Neural cell (in vitro differentiated cells): ENCODE data around the gene RALGAPB. TPM values are rescaled to one million over a fixed set of nuclear protein-coding genes. Genes with fewer than 3 reads are reported as not detected.

Experiments
- H2AFZ ChIP-seq: fragments of 200-600, 300-800 bp; sonication (generic), shearing (Covaris generic); 2 replicates; pipeline ENCODE4 v1.6.0; 2014; ENCODE audit warnings: low read depth, mild to moderate bottlenecking, antibody characterized with exemption, low read length, moderate library complexity
- H3F3A ChIP-seq: fragments of 200-600 bp; shearing (Covaris generic); 2 replicates; pipeline ENCODE4 v1.6.1; 2016; ENCODE audit warnings: mild to moderate bottlenecking, moderate library complexity, mixed read lengths, antibody characterized with exemption, low read length; ENCODE audit not compliant: insufficient read depth, poor library complexity, severe bottlenecking
- H3K27ac ChIP-seq: fragments of 200-600, 300-800 bp; sonication (generic), shearing (Covaris generic); 2 replicates; pipeline ENCODE4 v1.5.1; 2014; ENCODE audit warnings: mild to moderate bottlenecking, low read length, moderate library complexity
- H3K27me3 ChIP-seq: fragments of 300-800, 200-600 bp; sonication (generic), shearing (Covaris generic); 2 replicates; pipeline ENCODE4 v1.6.0; 2014; ENCODE audit warnings: mild to moderate bottlenecking, low read depth, low read length, moderate library complexity; ENCODE audit not compliant: insufficient read depth
- H3K36me3 ChIP-seq: fragments of 300-800, 200-600 bp; sonication (generic), shearing (Covaris generic); 2 replicates; pipeline ENCODE4 v1.5.1; 2014; ENCODE audit warnings: mild to moderate bottlenecking, antibody characterized with exemption, low read length, moderate library complexity; ENCODE audit not compliant: insufficient read depth
- H3K4me2 ChIP-seq: fragments of 300-800, 200-600 bp; sonication (generic), shearing (Covaris generic); 2 replicates; pipeline ENCODE4 v1.6.0; 2014; ENCODE audit warnings: mild to moderate bottlenecking, low read length
- H3K4me3 ChIP-seq: fragments of 300-800, 200-600 bp; sonication (generic), shearing (Covaris generic); 2 replicates; pipeline ENCODE4 v1.5.1; 2014; ENCODE audit warnings: mild to moderate bottlenecking, low read length, moderate library complexity
- H3K79me2 ChIP-seq: fragments of 200-600 bp; shearing (Covaris generic); replicated peaks from 2 replicates; pipeline ENCODE4 v1.6.0; 2014; ENCODE audit warnings: mild to moderate bottlenecking, low read length, moderate library complexity; ENCODE audit not compliant: insufficient read depth
- H3K9ac ChIP-seq: fragments of 300-800, 200-600 bp; sonication (generic), shearing (Covaris generic); 2 replicates; pipeline ENCODE4 v1.6.1; 2016; ENCODE audit warnings: mild to moderate bottlenecking, low read length, mixed read lengths
- H3K9me2 ChIP-seq: fragments of 200-600 bp; shearing (Covaris generic); 2 replicates; pipeline ENCODE4 v1.6.1; 2016; ENCODE audit warnings: mild to moderate bottlenecking, low read length, mixed read lengths; ENCODE audit not compliant: insufficient read depth
- H3K9me3 ChIP-seq: fragments of 200-600, 300-800 bp; sonication (generic), shearing (Covaris generic); 2 replicates; pipeline ENCODE4 v1.6.1; 2016; ENCODE audit warnings: mild to moderate bottlenecking, mixed run types, low read length, moderate library complexity, mixed read lengths
- H4K20me1 ChIP-seq: fragments of 200-600 bp; shearing (Covaris generic); 2 replicates; pipeline ENCODE4 v1.6.1; 2016; ENCODE audit warnings: mild to moderate bottlenecking, mixed run types; ENCODE audit not compliant: insufficient read depth
- EP300 ChIP-seq: fragments of 450-650 bp; conservative IDR thresholded peaks from 2 replicates; pipeline ENCODE4 v1.6.1; 2014; ENCODE audit warnings: antibody characterized with exemption, mild to moderate bottlenecking, moderate library complexity; ENCODE audit not compliant: poor library complexity, severe bottlenecking
- EZH2 ChIP-seq: fragments of 200-600, 300-800 bp; shearing (Covaris generic), sonication (generic); IDR thresholded peaks from 2 replicates; pipeline ENCODE4 v1.6.1; 2014; ENCODE audit warnings: antibody characterized with exemption, low read length, borderline replicate concordance, mild to moderate bottlenecking; ENCODE audit not compliant: insufficient read depth, poor library complexity, severe bottlenecking
- MXI1 ChIP-seq: fragments of 450-650 bp; conservative IDR thresholded peaks from 2 replicates; pipeline ENCODE4 v1.6.1; 2014; ENCODE audit warnings: antibody characterized with exemption, mild to moderate bottlenecking; ENCODE audit not compliant: poor library complexity, severe bottlenecking
- POLR2AphosphoS5 ChIP-seq: IDR thresholded peaks from 2 replicates; pipeline ENCODE4 v1.6.1; 2012
- RAD21 ChIP-seq: fragments of 450-650 bp; conservative IDR thresholded peaks from 2 replicates; pipeline ENCODE4 v1.6.1; 2014; ENCODE audit warnings: antibody characterized with exemption, mild to moderate bottlenecking, moderate library complexity
- SMC3 ChIP-seq: fragments of 450-650 bp; conservative IDR thresholded peaks from 2 replicates; pipeline ENCODE4 v1.6.1; 2014; ENCODE audit warnings: antibody characterized with exemption, mild to moderate bottlenecking, moderate library complexity; ENCODE audit not compliant: poor library complexity
- TAF1 ChIP-seq: IDR thresholded peaks from 2 replicates; pipeline ENCODE4 v1.6.1; 2012; ENCODE audit warnings: low read depth
- polyA plus RNA-seq: library from polyadenylated mRNA; depleted of rRNA; stranded (reverse); fragments of >200 nt; gene quantifications from 2 replicates; pipeline ENCODE4 v1.2.3, GENCODE V29; 2014
- TF ChIP-seq, protein P1 (sequence below): IDR thresholded peaks from 2 replicates; pipeline ENCODE4 v1.6.1; 2012; ENCODE audit warnings: borderline replicate concordance
- TF ChIP-seq, protein P2 (sequence below): fragments of 450-650 bp; IDR thresholded peaks from 2 replicates; pipeline ENCODE4 v1.5.1; 2014; ENCODE audit warnings: antibody characterized with exemption, mild to moderate bottlenecking, moderate library complexity; ENCODE audit not compliant: poor library complexity, severe bottlenecking

The RALGAPB gene
- polyA plus RNA-seq, 1 donor from 2014 or later = 30.0 TPM

DNA sequence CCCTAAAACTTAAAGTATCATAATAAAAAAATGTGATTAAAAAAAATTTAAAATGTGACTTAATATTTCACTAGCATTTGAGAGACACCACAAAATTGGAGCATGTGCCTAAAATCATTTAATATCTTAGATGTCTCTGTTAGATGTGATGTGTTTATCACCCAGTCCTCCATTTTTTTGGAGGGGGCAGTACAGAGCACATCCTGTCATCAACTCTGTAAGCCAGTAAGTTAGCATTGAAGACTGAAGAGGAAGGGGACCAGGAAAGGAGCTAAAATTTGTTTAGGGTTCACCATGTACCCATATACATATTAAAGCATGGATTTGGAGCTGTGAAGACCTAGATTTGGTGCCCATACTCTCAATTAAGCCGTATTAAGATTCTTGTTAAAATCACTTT lies 77.6 kb downstream of the RALGAPB start:
- no peak overlapping the region for H3K9ac ChIP-seq
- H3K4me2 ChIP-seq = no peak overlapping the region
- TF ChIP-seq RAD21 = no peak
- TF ChIP-seq POLR2AphosphoS5 = no peak
- TF ChIP-seq SMC3 = no peak
- TF ChIP-seq MXI1 = no peak
- TF ChIP-seq TAF1 = no peak
- TF ChIP-seq, protein P1, sequence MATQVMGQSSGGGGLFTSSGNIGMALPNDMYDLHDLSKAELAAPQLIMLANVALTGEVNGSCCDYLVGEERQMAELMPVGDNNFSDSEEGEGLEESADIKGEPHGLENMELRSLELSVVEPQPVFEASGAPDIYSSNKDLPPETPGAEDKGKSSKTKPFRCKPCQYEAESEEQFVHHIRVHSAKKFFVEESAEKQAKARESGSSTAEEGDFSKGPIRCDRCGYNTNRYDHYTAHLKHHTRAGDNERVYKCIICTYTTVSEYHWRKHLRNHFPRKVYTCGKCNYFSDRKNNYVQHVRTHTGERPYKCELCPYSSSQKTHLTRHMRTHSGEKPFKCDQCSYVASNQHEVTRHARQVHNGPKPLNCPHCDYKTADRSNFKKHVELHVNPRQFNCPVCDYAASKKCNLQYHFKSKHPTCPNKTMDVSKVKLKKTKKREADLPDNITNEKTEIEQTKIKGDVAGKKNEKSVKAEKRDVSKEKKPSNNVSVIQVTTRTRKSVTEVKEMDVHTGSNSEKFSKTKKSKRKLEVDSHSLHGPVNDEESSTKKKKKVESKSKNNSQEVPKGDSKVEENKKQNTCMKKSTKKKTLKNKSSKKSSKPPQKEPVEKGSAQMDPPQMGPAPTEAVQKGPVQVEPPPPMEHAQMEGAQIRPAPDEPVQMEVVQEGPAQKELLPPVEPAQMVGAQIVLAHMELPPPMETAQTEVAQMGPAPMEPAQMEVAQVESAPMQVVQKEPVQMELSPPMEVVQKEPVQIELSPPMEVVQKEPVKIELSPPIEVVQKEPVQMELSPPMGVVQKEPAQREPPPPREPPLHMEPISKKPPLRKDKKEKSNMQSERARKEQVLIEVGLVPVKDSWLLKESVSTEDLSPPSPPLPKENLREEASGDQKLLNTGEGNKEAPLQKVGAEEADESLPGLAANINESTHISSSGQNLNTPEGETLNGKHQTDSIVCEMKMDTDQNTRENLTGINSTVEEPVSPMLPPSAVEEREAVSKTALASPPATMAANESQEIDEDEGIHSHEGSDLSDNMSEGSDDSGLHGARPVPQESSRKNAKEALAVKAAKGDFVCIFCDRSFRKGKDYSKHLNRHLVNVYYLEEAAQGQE = no peak
- no peak for TF ChIP-seq EP300
- TF ChIP-seq, protein P2, sequence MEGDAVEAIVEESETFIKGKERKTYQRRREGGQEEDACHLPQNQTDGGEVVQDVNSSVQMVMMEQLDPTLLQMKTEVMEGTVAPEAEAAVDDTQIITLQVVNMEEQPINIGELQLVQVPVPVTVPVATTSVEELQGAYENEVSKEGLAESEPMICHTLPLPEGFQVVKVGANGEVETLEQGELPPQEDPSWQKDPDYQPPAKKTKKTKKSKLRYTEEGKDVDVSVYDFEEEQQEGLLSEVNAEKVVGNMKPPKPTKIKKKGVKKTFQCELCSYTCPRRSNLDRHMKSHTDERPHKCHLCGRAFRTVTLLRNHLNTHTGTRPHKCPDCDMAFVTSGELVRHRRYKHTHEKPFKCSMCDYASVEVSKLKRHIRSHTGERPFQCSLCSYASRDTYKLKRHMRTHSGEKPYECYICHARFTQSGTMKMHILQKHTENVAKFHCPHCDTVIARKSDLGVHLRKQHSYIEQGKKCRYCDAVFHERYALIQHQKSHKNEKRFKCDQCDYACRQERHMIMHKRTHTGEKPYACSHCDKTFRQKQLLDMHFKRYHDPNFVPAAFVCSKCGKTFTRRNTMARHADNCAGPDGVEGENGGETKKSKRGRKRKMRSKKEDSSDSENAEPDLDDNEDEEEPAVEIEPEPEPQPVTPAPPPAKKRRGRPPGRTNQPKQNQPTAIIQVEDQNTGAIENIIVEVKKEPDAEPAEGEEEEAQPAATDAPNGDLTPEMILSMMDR = no peak
- no peak for TF ChIP-seq EZH2
- no peak overlapping the region for H3K4me3 ChIP-seq
- H3K36me3 ChIP-seq = peaks cover 12% of the 10 kb centered on the region
- H3K9me3 ChIP-seq = no peaks in the 10 kb centered on the region
- no peaks in the 10 kb centered on the region for H3K27me3 ChIP-seq
- no peak overlapping the region for H3K27ac ChIP-seq
- no peak overlapping the region for H2AFZ ChIP-seq
- no peaks in the 10 kb centered on the region for H3K79me2 ChIP-seq
- no peaks in the 10 kb centered on the region for H4K20me1 ChIP-seq
- H3K9me2 ChIP-seq = no peaks in the 10 kb centered on the region
- no peaks in the 10 kb centered on the region for H3F3A ChIP-seq

DNA sequence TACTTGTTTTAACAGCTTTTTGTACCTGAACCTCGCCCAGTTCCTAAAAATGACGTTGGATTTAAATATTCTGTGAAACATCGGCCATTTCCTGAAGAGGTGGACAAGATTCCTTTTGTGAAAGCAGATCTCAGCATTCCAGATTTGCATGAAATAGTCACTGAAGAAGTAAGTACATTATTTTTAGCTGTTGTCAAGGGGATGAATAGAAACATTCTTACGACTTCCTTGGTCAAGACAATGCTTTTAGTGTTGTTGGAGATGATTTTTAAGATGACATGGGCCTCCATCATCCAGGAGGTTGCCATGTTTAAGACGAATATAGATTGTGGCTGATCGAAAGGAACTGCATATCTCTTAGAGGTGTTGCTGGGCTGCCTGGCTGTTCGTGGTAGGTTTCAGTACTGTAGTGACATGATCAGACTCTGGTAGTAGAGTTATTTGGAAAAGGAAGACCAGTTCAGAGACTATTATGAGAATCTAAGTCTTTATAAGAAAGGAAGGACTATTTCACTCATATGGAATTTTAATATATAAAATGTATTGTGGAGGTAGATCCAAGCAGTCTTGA lies 78.5 kb downstream of the RALGAPB start:
- H3K4me3 ChIP-seq = no peak overlapping the region
- H3K4me2 ChIP-seq = no peak overlapping the region
- H3K9me2 ChIP-seq = no peaks in the 10 kb centered on the region
- no peaks in the 10 kb centered on the region for H4K20me1 ChIP-seq
- no peaks in the 10 kb centered on the region for H3K27me3 ChIP-seq
- no peaks in the 10 kb centered on the region for H3K9me3 ChIP-seq
- no peak overlapping the region for H2AFZ ChIP-seq
- H3K27ac ChIP-seq = no peak overlapping the region
- H3K36me3 ChIP-seq = peaks cover 12% of the 10 kb centered on the region
- H3K79me2 ChIP-seq = no peaks in the 10 kb centered on the region
- no peaks in the 10 kb centered on the region for H3F3A ChIP-seq
- TF ChIP-seq, protein P2 = no peak
- TF ChIP-seq MXI1 (no peak), TAF1 (no peak), POLR2AphosphoS5 (no peak), SMC3 (no peak), RAD21 (no peak), EZH2 (no peak), EP300 (no peak)
- TF ChIP-seq, protein P1 = no peak
- H3K9ac ChIP-seq = no peak overlapping the region
